ENCODE results near the gene EPS15.

- TF ChIP-seq CTCF (tag by site-specific recombination; IDR thresholded peaks at IDR 0.05), result no peak
- no peak for TF ChIP-seq ZNF37A (tag by site-specific recombination; IDR thresholded peaks at IDR 0.05)
- TF ChIP-seq ZBTB11 (tag by site-specific recombination; conservative IDR thresholded peaks at IDR 0.05; ENCODE audit: low read depth), result 0 out of 2 replicates have a peak, but pooled peaks have one; percentile 2
- TF ChIP-seq KLF1 (tag by site-specific recombination; IDR thresholded peaks at IDR 0.05), result no peak
- 0 out of 2 replicates have a peak, but pooled peaks have one; percentile 50 for TF ChIP-seq ZNF501 (tag by site-specific recombination; IDR thresholded peaks at IDR 0.05)
- no peak for TF ChIP-seq ZNF777 (tag by site-specific recombination; IDR thresholded peaks at IDR 0.05; ENCODE audit: borderline replicate concordance)
- TF ChIP-seq HIC1 (tag by site-specific recombination; IDR thresholded peaks at IDR 0.05), result no peak
These were observed 188.5 kb downstream of the EPS15 start, which contains the start of gene TTC39A for GRCh38 chr1:51330331-51331201.
